ENCODE measurements around the gene TPH2. TPM values are rescaled to one million over a fixed set of nuclear protein-coding genes. Genes with fewer than 3 reads are reported as not detected.

Gene TPH2
- under 1 TPM in 1 of 2 experiments, not detected in 1; 0.12 TPM for total RNA-seq
- not detected for polyA plus RNA-seq

DNA sequence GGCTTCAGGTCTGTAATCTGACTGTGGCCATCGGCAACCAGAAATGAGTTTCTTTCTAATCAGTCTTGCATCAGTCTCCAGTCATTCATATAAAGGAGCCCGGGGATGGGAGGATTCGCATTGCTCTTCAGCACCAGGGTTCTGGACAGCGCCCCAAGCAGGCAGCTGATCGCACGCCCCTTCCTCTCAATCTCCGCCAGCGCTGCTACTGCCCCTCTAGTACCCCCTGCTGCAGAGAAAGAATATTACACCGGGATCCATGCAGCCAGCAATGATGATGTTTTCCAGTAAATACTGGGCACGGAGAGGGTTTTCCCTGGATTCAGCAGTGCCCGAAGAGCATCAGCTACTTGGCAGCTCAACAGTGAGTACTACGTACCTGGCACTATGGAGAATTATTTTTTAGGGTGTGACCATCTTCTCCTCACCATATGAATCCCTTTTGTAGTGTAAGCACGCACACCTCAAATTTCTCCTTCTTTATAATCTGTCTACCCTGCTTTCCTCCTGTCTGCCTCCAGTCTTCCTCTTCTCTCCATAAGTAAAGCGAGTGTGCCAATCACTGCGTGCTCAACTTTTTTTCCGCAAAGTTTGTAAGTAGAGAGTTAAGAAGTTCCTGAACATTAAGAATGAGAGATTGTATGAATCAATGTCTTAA lies at the start of gene TPH2:
Gene TPH2 (plus strand): TSS at position 118 of the 658 bp plus-strand sequence. CDS start 142 bp downstream, at position 260.
- Histone ChIP-seq H3K9me3 (ENCODE audit: control insufficient read depth in 1 of 2, low read length in 2 of 2) (no peaks in the 10 kb centered on the region), H3K4me1 (ENCODE audit: insufficient read depth, low read length) (no peaks in the 10 kb centered on the region), H3K4me3 (ENCODE audit: low read length in 2 of 2) (no peak within 1 kb of the TSS), H3K27me3 (ENCODE audit: insufficient read depth, low read length) (peaks cover 12% of the 10 kb centered on the region), H3K36me3 (ENCODE audit: insufficient read depth, low read length) (no peaks in the 10 kb centered on the region), H3K27ac (ENCODE audit: low read depth, low read length) (no peak within 1 kb of the TSS)
- Mint-ChIP-seq H3K4me3 (no peak within 1 kb of the TSS), H3K27ac (peak within 1 kb of the TSS in 1 of 7 donors; percentile 3), H3K4me1 (no peaks in the 10 kb centered on the region), H3K9me3 (peaks cover 0 to 2% (median 0%) of the 10 kb centered on the region in 8 donors), H3K36me3 (no peaks in the 10 kb centered on the region), H3K27me3 (peaks cover 39 to 41% of the 10 kb centered on the region in 2 donors)
- peak; percentile 18 to 47 (median 25) for DNase-seq
- intact Hi-C loops (cut with micrococcal nuclease), result no loop called here
- ChIA-PET CTCF (ENCODE audit: partially characterized antibody) (no interaction called here), POLR2A (ENCODE audit: partially characterized antibody) (no interaction called here)

DNA sequence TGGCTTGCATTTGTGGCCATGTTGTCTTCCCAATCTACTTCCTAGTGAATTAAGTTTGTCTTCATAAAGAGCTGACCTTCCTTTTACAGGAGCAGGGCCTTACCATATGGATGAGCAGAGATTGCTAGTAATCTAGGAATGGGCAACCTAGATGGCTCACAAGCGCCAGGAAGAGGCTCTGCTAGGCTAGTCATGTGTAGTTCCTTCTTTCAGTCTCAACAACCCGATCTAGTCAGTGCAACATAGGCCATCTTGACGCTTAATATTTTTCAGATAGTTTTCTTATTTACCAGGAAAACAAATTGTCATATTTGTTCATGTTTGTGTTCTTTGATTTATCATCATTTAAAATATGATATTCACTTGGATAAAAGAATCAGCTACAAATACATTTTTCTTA lies 48.2 kb upstream of the TPH2 start:
- Mint-ChIP-seq H3K27me3 (no peaks in the 10 kb centered on the region), H3K9me3 (no peaks in the 10 kb centered on the region), H3K36me3 (peaks cover 50 to 62% of the 10 kb centered on the region in 2 donors), H3K4me3 (no peak overlapping the region), H3K27ac (no peak overlapping the region), H3K4me1 (peaks cover 0 to 26% (median 15%) of the 10 kb centered on the region in 4 donors)
- H3K36me3 ChIP-seq (ENCODE audit: insufficient read depth, low read length), result peaks cover 15% of the 10 kb centered on the region
- H3K27me3 ChIP-seq (ENCODE audit: insufficient read depth, low read length), result no peaks in the 10 kb centered on the region
- intact Hi-C loops (cut with micrococcal nuclease), result loop anchor here (10.0 kb wide), 1 partner anchor 106 kb away; no protein-coding TSS in a partner anchor
- ChIA-PET POLR2A (ENCODE audit: partially characterized antibody) (no interaction called here), CTCF (ENCODE audit: partially characterized antibody) (no interaction called here)
- DNase-seq, result no peak
- no peak overlapping the region for H3K27ac ChIP-seq (ENCODE audit: low read depth, low read length)
- H3K4me3 ChIP-seq (ENCODE audit: low read length in 2 of 2), result no peak overlapping the region
- peaks cover 6% of the 10 kb centered on the region for H3K4me1 ChIP-seq (ENCODE audit: insufficient read depth, low read length)
- no peaks in the 10 kb centered on the region for H3K9me3 ChIP-seq (ENCODE audit: control insufficient read depth in 1 of 2, low read length in 2 of 2)

DNA sequence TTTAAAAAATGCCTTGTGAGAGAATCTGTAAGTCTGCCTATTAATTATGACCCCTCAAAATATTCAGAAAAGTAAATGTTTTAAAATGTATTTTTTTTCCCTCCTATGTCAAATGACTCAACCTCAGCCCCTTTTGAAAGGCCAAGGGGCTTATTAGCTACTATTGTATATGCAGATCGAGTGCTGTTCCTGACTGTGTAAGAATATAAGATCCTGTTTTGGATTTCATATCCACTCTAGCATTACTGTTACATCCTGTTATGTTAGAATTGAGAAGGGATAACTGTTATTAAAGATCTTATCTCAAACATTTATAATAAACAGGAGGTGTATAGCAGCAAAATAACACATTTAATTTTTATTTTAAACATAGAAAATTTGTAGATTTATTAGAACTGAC lies 46.6 kb upstream of the TPH2 start:
- Mint-ChIP-seq H3K36me3 (peaks cover 49 to 61% of the 10 kb centered on the region in 2 donors), H3K27me3 (no peaks in the 10 kb centered on the region), H3K4me1 (peaks cover 0 to 26% (median 11%) of the 10 kb centered on the region in 4 donors), H3K9me3 (no peaks in the 10 kb centered on the region), H3K27ac (no peak overlapping the region), H3K4me3 (no peak overlapping the region)
- no peaks in the 10 kb centered on the region for H3K9me3 ChIP-seq (ENCODE audit: control insufficient read depth in 1 of 2, low read length in 2 of 2)
- H3K27me3 ChIP-seq (ENCODE audit: insufficient read depth, low read length), result no peaks in the 10 kb centered on the region
- intact Hi-C loops (cut with micrococcal nuclease), result loop anchor here (10.0 kb wide), 1 partner anchor 107 kb away; no protein-coding TSS in a partner anchor
- H3K36me3 ChIP-seq (ENCODE audit: insufficient read depth, low read length), result peaks cover 25% of the 10 kb centered on the region
- H3K4me3 ChIP-seq (ENCODE audit: low read length in 2 of 2), result no peak overlapping the region
- ChIA-PET POLR2A (ENCODE audit: partially characterized antibody) (no interaction called here), CTCF (ENCODE audit: partially characterized antibody) (no interaction called here)
- no peak for DNase-seq
- no peak overlapping the region for H3K27ac ChIP-seq (ENCODE audit: low read depth, low read length)
- H3K4me1 ChIP-seq (ENCODE audit: insufficient read depth, low read length), result peaks cover 6% of the 10 kb centered on the region

DNA sequence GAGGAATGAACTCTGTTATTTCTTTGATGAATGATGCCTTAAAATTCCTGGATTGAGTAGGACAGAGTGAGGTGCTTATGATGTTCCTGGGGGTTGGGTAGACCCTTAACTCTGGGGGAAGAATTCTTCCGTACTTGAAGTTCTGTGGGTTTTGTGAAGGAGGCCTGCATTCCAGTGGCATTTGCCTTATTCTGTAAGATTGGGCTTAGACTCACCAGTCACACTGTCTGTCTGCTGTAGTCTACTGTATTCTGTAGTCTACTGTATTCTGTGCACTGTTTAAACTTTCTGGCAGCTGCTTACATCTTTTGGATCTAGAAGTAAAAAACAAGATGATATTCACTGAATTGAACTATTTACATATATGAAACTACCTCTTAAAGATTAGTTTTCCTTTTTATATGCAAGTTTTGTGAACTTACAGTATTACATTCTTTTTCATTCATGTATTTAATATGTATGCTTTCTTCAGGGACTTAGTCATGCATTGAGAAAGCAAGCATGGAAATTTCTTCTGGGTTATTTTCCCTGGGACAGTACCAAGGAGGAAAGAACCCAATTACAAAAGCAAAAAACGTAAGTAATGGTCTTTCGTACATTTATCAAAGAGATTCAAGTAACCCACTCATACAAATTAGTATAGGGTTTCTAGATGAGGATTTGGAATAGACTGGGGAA lies 42.3 kb upstream of the TPH2 start:
- H3K9me3 Mint-ChIP-seq, result peaks cover 0 to 2% (median 0%) of the 10 kb centered on the region in 8 donors
- Histone ChIP-seq H3K9me3 (ENCODE audit: control insufficient read depth in 1 of 2, low read length in 2 of 2) (no peaks in the 10 kb centered on the region), H3K4me3 (ENCODE audit: low read length in 2 of 2) (no peak overlapping the region), H3K27ac (ENCODE audit: low read depth, low read length) (no peak overlapping the region), H3K27me3 (ENCODE audit: insufficient read depth, low read length) (no peaks in the 10 kb centered on the region), H3K36me3 (ENCODE audit: insufficient read depth, low read length) (peaks cover 39% of the 10 kb centered on the region), H3K4me1 (ENCODE audit: insufficient read depth, low read length) (peaks cover 6% of the 10 kb centered on the region)
- peaks cover 49 to 63% of the 10 kb centered on the region in 2 donors for H3K36me3 Mint-ChIP-seq
- intact Hi-C loops (cut with micrococcal nuclease), result loop anchor here (10.0 kb wide), 1 partner anchor 112 kb away; no protein-coding TSS in a partner anchor
- H3K27ac Mint-ChIP-seq, result peak overlapping the region in 3 of 7 donors; percentile 1 to 47 (median 23)
- no peaks in the 10 kb centered on the region for H3K27me3 Mint-ChIP-seq
- ChIA-PET CTCF (ENCODE audit: partially characterized antibody) (no interaction called here), POLR2A (ENCODE audit: partially characterized antibody) (no interaction called here)
- no peak overlapping the region for H3K4me3 Mint-ChIP-seq
- DNase-seq, result no peak
- peaks cover 0 to 12% (median 3%) of the 10 kb centered on the region in 4 donors for H3K4me1 Mint-ChIP-seq

DNA sequence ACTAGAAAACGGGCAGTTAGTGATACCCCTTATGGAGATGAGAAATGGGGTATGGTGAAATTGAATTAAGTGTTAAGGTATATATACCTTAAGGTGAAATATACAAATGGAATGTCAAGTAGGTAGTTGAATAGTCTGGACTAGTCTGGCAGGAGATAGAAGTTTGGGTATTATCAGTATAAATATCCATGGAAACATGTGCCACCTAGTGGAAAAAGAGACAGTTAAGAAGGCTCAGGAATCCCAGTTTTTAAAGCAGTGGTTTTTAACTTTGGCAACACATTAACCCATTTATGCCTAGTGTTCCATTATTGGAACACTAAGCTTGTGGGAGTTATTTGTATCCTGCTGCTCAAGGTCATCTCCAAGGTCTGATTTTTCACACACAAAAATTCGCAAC lies 38.6 kb upstream of the TPH2 start:
- Histone ChIP-seq H3K9me3 (ENCODE audit: control insufficient read depth in 1 of 2, low read length in 2 of 2) (no peaks in the 10 kb centered on the region), H3K4me1 (ENCODE audit: insufficient read depth, low read length) (peaks cover 4% of the 10 kb centered on the region), H3K27me3 (ENCODE audit: insufficient read depth, low read length) (no peaks in the 10 kb centered on the region), H3K36me3 (ENCODE audit: insufficient read depth, low read length) (peaks cover 28% of the 10 kb centered on the region), H3K27ac (ENCODE audit: low read depth, low read length) (no peak overlapping the region), H3K4me3 (ENCODE audit: low read length in 2 of 2) (no peak overlapping the region)
- Mint-ChIP-seq H3K27ac (no peak overlapping the region), H3K4me1 (peaks cover 0 to 16% (median 9%) of the 10 kb centered on the region in 4 donors), H3K27me3 (no peaks in the 10 kb centered on the region), H3K9me3 (peaks cover 0 to 2% (median 0%) of the 10 kb centered on the region in 8 donors), H3K36me3 (peaks cover 68 to 75% of the 10 kb centered on the region in 2 donors), H3K4me3 (no peak overlapping the region)
- POLR2A ChIA-PET (ENCODE audit: partially characterized antibody), result no interaction called here
- intact Hi-C loops (cut with micrococcal nuclease), result loop anchor here (5.0 kb wide), 1 partner anchor 33 kb away; no protein-coding TSS in a partner anchor
- CTCF ChIA-PET (ENCODE audit: partially characterized antibody), result interaction anchor here (1.4 to 2.1 kb wide), 2 partner anchors 12 to 119 kb away, joined by 3 to 5 read pairs; no protein-coding TSS in a partner anchor
- no peak for DNase-seq

DNA sequence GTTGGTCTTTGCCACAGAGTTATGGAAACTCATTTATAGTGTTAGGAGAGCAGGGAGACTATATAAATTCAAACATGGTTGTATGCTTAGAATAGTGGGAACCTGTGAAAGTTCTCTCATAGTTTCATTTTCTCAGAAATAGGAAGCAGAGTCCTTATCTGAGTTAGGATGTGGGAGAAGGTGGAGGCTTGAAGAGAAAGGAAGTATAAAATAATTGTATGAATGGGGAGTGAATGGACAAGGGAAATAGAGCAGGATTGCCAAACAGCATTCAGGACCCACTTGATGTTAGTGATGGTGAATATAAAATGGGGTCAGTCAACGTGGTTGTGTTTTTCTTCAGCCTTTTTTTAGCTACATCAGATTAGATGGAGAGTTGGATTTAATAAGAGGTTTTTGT lies 34.0 kb upstream of the TPH2 start:
- peaks cover 26% of the 10 kb centered on the region for H3K36me3 ChIP-seq (ENCODE audit: insufficient read depth, low read length)
- peaks cover 0 to 2% (median 0%) of the 10 kb centered on the region in 8 donors for H3K9me3 Mint-ChIP-seq
- H3K4me3 Mint-ChIP-seq, result no peak overlapping the region
- no peak overlapping the region for H3K27ac ChIP-seq (ENCODE audit: low read depth, low read length)
- H3K4me3 ChIP-seq (ENCODE audit: low read length in 2 of 2), result no peak overlapping the region
- ChIA-PET CTCF (ENCODE audit: partially characterized antibody) (no interaction called here), POLR2A (ENCODE audit: partially characterized antibody) (interaction anchor here (0.5 kb wide), 1 partner anchor 17 kb away, joined by 3 read pairs; no protein-coding TSS in a partner anchor)
- no peaks in the 10 kb centered on the region for H3K27me3 ChIP-seq (ENCODE audit: insufficient read depth, low read length)
- peaks cover 0 to 16% (median 9%) of the 10 kb centered on the region in 4 donors for H3K4me1 Mint-ChIP-seq
- H3K27me3 Mint-ChIP-seq, result no peaks in the 10 kb centered on the region
- peaks cover 75 to 80% of the 10 kb centered on the region in 2 donors for H3K36me3 Mint-ChIP-seq
- H3K9me3 ChIP-seq (ENCODE audit: control insufficient read depth in 1 of 2, low read length in 2 of 2), result no peaks in the 10 kb centered on the region
- intact Hi-C loops (cut with micrococcal nuclease), result loop anchor here (5.0 kb wide), 1 partner anchor 37 kb away; no protein-coding TSS in a partner anchor
- no peak for DNase-seq
- H3K4me1 ChIP-seq (ENCODE audit: insufficient read depth, low read length), result peaks cover 4% of the 10 kb centered on the region
- peak overlapping the region in 5 of 7 donors; percentile 4 to 80 (median 51) for H3K27ac Mint-ChIP-seq

DNA sequence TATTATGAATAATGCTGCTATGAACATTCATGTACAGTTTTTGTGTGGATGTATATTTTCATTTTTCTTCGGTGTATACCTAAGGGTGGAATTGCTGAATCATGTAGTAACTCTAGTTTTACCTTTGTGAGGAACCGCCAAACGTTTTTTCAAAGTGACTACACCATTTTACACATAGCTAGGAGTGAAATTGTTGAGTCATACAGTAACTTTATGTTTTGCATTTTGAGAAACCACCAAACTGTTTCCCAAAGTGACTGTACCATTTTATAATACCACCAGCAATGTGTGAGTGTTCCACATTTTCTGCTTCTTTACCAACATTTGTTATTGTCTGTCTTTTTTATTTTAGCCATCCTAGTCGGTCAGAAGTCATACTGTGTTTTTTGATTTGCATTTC lies 3.1 kb upstream of the TPH2 start:
- H3K36me3 Mint-ChIP-seq, result no peaks in the 10 kb centered on the region

More for the DNA sequence above, 3.1 kb upstream of the TPH2 start:
- Histone ChIP-seq H3K36me3 (ENCODE audit: insufficient read depth, low read length) (no peaks in the 10 kb centered on the region), H3K9me3 (ENCODE audit: control insufficient read depth in 1 of 2, low read length in 2 of 2) (no peaks in the 10 kb centered on the region), H3K4me3 (ENCODE audit: low read length in 2 of 2) (no peak overlapping the region), H3K4me1 (ENCODE audit: insufficient read depth, low read length) (no peaks in the 10 kb centered on the region), H3K27me3 (ENCODE audit: insufficient read depth, low read length) (peaks cover 12% of the 10 kb centered on the region), H3K27ac (ENCODE audit: low read depth, low read length) (no peak overlapping the region)
- intact Hi-C loops (cut with micrococcal nuclease), result no loop called here
- H3K4me3 Mint-ChIP-seq, result no peak overlapping the region
- no peaks in the 10 kb centered on the region for H3K4me1 Mint-ChIP-seq
- DNase-seq, result no peak
- ChIA-PET CTCF (ENCODE audit: partially characterized antibody) (no interaction called here), POLR2A (ENCODE audit: partially characterized antibody) (no interaction called here)
- H3K27me3 Mint-ChIP-seq, result peaks cover 23 to 24% of the 10 kb centered on the region in 2 donors
- no peak overlapping the region for H3K27ac Mint-ChIP-seq
- H3K9me3 Mint-ChIP-seq, result peaks cover 0 to 2% (median 0%) of the 10 kb centered on the region in 8 donors
